GM21619 (cell line): Measurements from ENCODE around the gene OCSTAMP.

Experiments
- ATAC-seq: cut with Tn5 transposase; IDR thresholded peaks from one replicate; pipeline ENCODE4 v1.9.1; 2021; ENCODE audit not compliant: unreplicated experiment

The OCSTAMP gene

GRCh38 chr20:46554828-46555227 lies 4.4 kb upstream of the OCSTAMP start:
- ATAC-seq: no peak

- no peak for ATAC-seq
Observed at GRCh38 chr20:46553926-46554325, 3.5 kb upstream of the OCSTAMP start.

GRCh38 chr20:46552460-46553420 lies 2.3 kb upstream of the OCSTAMP start:
- peak; percentile 71 for ATAC-seq

- ATAC-seq: no peak
Observed at GRCh38 chr20:46551522-46552381, 1.3 kb upstream of the OCSTAMP start.

- ATAC-seq: no peak
Observed at GRCh38 chr20:46549188-46549972, 1.1 kb downstream of the OCSTAMP start.

GRCh38 chr20:46548688-46549087 lies 1.8 kb downstream of the OCSTAMP start:
- no peak for ATAC-seq

GRCh38 chr20:46547995-46548394 lies 2.5 kb downstream of the OCSTAMP start:
- ATAC-seq: no peak

- ATAC-seq: no peak
Observed at GRCh38 chr20:46546936-46547335, 3.5 kb downstream of the OCSTAMP start.

GRCh38 chr20:46546298-46546697 lies 4.2 kb downstream of the OCSTAMP start:
- no peak for ATAC-seq

GRCh38 chr20:46545827-46546138 lies 4.7 kb downstream of the OCSTAMP start:
- no peak for ATAC-seq

- ATAC-seq: no peak
Observed at GRCh38 chr20:46545077-46545826, 5.2 kb downstream of the OCSTAMP start.

- no peak for ATAC-seq
Observed at GRCh38 chr20:46544576-46544975, 5.9 kb downstream of the OCSTAMP start.

- no peak for ATAC-seq
Observed at GRCh38 chr20:46543959-46544358, 6.5 kb downstream of the OCSTAMP start.

GRCh38 chr20:46543033-46543432 lies 7.4 kb downstream of the OCSTAMP start:
- no peak for ATAC-seq

- no peak for ATAC-seq
Observed at GRCh38 chr20:46541229-46541935, 9.1 kb downstream of the OCSTAMP start.

GRCh38 chr20:46539113-46539512 lies 11.3 kb downstream of the OCSTAMP start:
- no peak for ATAC-seq

- no peak for ATAC-seq
Observed at GRCh38 chr20:46530640-46531039, 19.8 kb downstream of the OCSTAMP start.

- ATAC-seq: no peak
Observed at GRCh38 chr20:46523696-46524328, 26.6 kb downstream of the OCSTAMP start.

GRCh38 chr20:46523108-46523507 lies 27.3 kb downstream of the OCSTAMP start:
- no peak for ATAC-seq
